ENCODE measurements around the gene CCDC13. TPM values are rescaled to one million over a fixed set of nuclear protein-coding genes. Genes with fewer than 3 reads are reported as not detected.

The CCDC13 gene
- total RNA-seq, 1 experiment from 2014 or later = 0.34 TPM

GRCh38 chr3:42725454-42725853 lies 47.6 kb downstream of the CCDC13 start:
- Histone ChIP-seq H3K27me3 (no peaks in the 10 kb centered on the region), H3K9me3 (replicated peaks) (no peaks in the 10 kb centered on the region), H3K36me3 (no peaks in the 10 kb centered on the region), H3K4me1 (no peaks in the 10 kb centered on the region), H3K27ac (no peak overlapping the region), H3K4me3 (no peak overlapping the region)
- DNase-seq = no peak

DNA sequence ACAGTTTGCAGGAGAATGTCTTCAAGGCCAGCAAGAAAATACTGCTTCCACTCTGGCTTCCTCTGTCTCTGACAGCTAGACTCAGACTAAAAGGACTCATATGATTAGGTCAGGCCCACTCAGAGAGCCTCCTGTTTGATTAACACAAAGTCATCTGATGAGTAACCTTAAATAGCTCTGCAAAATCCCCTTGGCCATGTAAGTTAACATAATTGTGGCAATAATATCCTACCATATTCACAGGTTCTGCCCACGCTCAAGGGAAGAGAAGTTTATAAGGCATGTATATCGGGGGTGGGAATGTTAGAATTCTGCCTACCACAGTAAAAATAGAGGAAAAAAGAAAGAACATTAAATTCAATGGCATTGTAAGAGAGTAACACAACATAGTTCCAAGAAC lies 49.8 kb downstream of the CCDC13 start:
- no peak for DNase-seq
- Histone ChIP-seq H3K4me1 (no peaks in the 10 kb centered on the region), H3K9me3 (replicated peaks) (no peaks in the 10 kb centered on the region), H3K36me3 (no peaks in the 10 kb centered on the region), H3K27ac (no peak overlapping the region), H3K4me3 (no peak overlapping the region), H3K27me3 (no peaks in the 10 kb centered on the region)

Other genes starting within 250 kb of the CCDC13 start
- gene SEC22C, start 191.3 kb downstream of the CCDC13 start, total RNA-seq (2014; rRNA removed; shearing (Covaris generic)) = 24.8 and 27.2 TPM in 2 replicates
- gene SS18L2, start 182.4 kb downstream of the CCDC13 start, total RNA-seq (2014; rRNA removed; shearing (Covaris generic)) = 36.6 and 38.5 TPM in 2 replicates
- gene NKTR, start 172.6 kb downstream of the CCDC13 start, total RNA-seq (2014; rRNA removed; shearing (Covaris generic)) = 25.9 and 40.6 TPM in 2 replicates
- 3.5 and 4.0 TPM in 2 replicates for gene ZBTB47, start 119.6 kb downstream of the CCDC13 start, total RNA-seq (2014; rRNA removed; shearing (Covaris generic))
- 0.59 and 0.71 TPM in 2 replicates for gene KLHL40, start 87.7 kb downstream of the CCDC13 start, total RNA-seq (2014; rRNA removed; shearing (Covaris generic))
- not detected in 2 replicates for gene HHATL, start 70.5 kb downstream of the CCDC13 start, total RNA-seq (2014; rRNA removed; shearing (Covaris generic))
- 155 and 171 TPM in 2 replicates for gene HIGD1A, start 31.2 kb upstream of the CCDC13 start, total RNA-seq (2014; rRNA removed; shearing (Covaris generic))
- not detected in 2 replicates for gene ACKR2, start 36.2 kb upstream of the CCDC13 start, total RNA-seq (2014; rRNA removed; shearing (Covaris generic))
- not detected in 2 replicates for gene CYP8B1, start 102.6 kb upstream of the CCDC13 start, total RNA-seq (2014; rRNA removed; shearing (Covaris generic))
- not detected in 2 replicates for gene ZNF662, start 132.9 kb upstream of the CCDC13 start, total RNA-seq (2014; rRNA removed; shearing (Covaris generic))
- not detected in 2 replicates for gene GASK1A, start 206.1 kb upstream of the CCDC13 start, total RNA-seq (2014; rRNA removed; shearing (Covaris generic))